ENCODE data around the gene LMO4.

Gene LMO4

GRCh38 chr1:87329526-87330056 lies 911 bp downstream of the LMO4 start:
- H3K9me3 ChIP-seq: no peaks in the 10 kb centered on the region
- H3K4me1 ChIP-seq (ENCODE audit: control insufficient read depth in 1 of 2, insufficient read depth in 1 of 2, low read depth in 1 of 2, low read length in 1 of 2): peaks cover 49 to 53% of the 10 kb centered on the region in 2 experiments
- peaks cover 16% of the 10 kb centered on the region for H3K36me3 ChIP-seq
- peak overlapping the region; percentile 91 for H3K27ac ChIP-seq
- peak overlapping the region; percentile 79 to 81 for H3K4me3 ChIP-seq (ENCODE audit: low read depth in 1 of 2, low read length in 1 of 2)
- H3K27me3 ChIP-seq: no peaks in the 10 kb centered on the region
- no peak for TF ChIP-seq CTCF (IDR thresholded peaks at IDR 0.05)

- Histone ChIP-seq H3K4me3 (ENCODE audit: low read depth in 1 of 2, low read length in 1 of 2) (peak overlapping the region; percentile 79 to 81), H3K27ac (peak overlapping the region; percentile 91), H3K4me1 (ENCODE audit: control insufficient read depth in 1 of 2, insufficient read depth in 1 of 2, low read depth in 1 of 2, low read length in 1 of 2) (peaks cover 52 to 55% of the 10 kb centered on the region in 2 experiments), H3K9me3 (no peaks in the 10 kb centered on the region), H3K27me3 (no peaks in the 10 kb centered on the region), H3K36me3 (peaks cover 16% of the 10 kb centered on the region)
- TF ChIP-seq CTCF (IDR thresholded peaks at IDR 0.05): no peak
Measured at GRCh38 chr1:87330057-87330884, 1.6 kb downstream of the LMO4 start.

GRCh38 chr1:87330885-87331364 lies 2.2 kb downstream of the LMO4 start:
- H3K27me3 ChIP-seq: no peaks in the 10 kb centered on the region
- H3K9me3 ChIP-seq: no peaks in the 10 kb centered on the region
- peak overlapping the region; percentile 91 for H3K27ac ChIP-seq
- TF ChIP-seq CTCF (IDR thresholded peaks at IDR 0.05): no peak
- peaks cover 59 to 60% of the 10 kb centered on the region in 2 experiments for H3K4me1 ChIP-seq (ENCODE audit: control insufficient read depth in 1 of 2, insufficient read depth in 1 of 2, low read depth in 1 of 2, low read length in 1 of 2)
- peaks cover 16% of the 10 kb centered on the region for H3K36me3 ChIP-seq
- H3K4me3 ChIP-seq (ENCODE audit: low read depth in 1 of 2, low read length in 1 of 2): peak overlapping the region; percentile 79 to 81

GRCh38 chr1:87331365-87332241 lies 2.9 kb downstream of the LMO4 start:
- peaks cover 62 to 63% of the 10 kb centered on the region in 2 experiments for H3K4me1 ChIP-seq (ENCODE audit: control insufficient read depth in 1 of 2, insufficient read depth in 1 of 2, low read depth in 1 of 2, low read length in 1 of 2)
- no peaks in the 10 kb centered on the region for H3K9me3 ChIP-seq
- H3K36me3 ChIP-seq: peaks cover 16% of the 10 kb centered on the region
- peak overlapping the region; percentile 79 to 81 for H3K4me3 ChIP-seq (ENCODE audit: low read depth in 1 of 2, low read length in 1 of 2)
- H3K27ac ChIP-seq: peak overlapping the region; percentile 91
- no peaks in the 10 kb centered on the region for H3K27me3 ChIP-seq
- TF ChIP-seq CTCF (IDR thresholded peaks at IDR 0.05): no peak

GRCh38 chr1:87333692-87334347 lies 5.1 kb downstream of the LMO4 start:
- Histone ChIP-seq H3K9me3 (no peaks in the 10 kb centered on the region), H3K27ac (peak overlapping the region; percentile 81), H3K4me3 (ENCODE audit: low read depth in 1 of 2, low read length in 1 of 2) (peak overlapping the region; percentile 59 to 70), H3K27me3 (no peaks in the 10 kb centered on the region), H3K4me1 (ENCODE audit: control insufficient read depth in 1 of 2, insufficient read depth in 1 of 2, low read depth in 1 of 2, low read length in 1 of 2) (peaks cover 54 to 57% of the 10 kb centered on the region in 2 experiments), H3K36me3 (peaks cover 25% of the 10 kb centered on the region)
- TF ChIP-seq CTCF (IDR thresholded peaks at IDR 0.05): no peak

Measured in neutrophil (primary cell).